Right renal pelvis (tissue), 4 donors: ENCODE data around the gene ZNF22. TPM values are rescaled to one million over a fixed set of nuclear protein-coding genes. Genes with fewer than 3 reads are reported as not detected.

Source experiments
- DNase-seq, 4 donors: peaks; one replicate each; pipeline ENCODE4 v3.0.0-alpha.2; 2013; ENCODE audit warnings: low read depth in 4 of 4, low spot score in 3 of 4, missing footprints in 1 of 4
- polyA plus RNA-seq, 4 donors: library from polyadenylated mRNA; unstranded; fragments of 120-200 nt; gene quantifications; one replicate each; pipeline ENCODE4 v1.2.1, GENCODE V29; 2013; ENCODE audit not compliant: insufficient read length in 4 of 4

Gene ZNF22
- 100 to 1,000 TPM in 2 of 4 donors, 10 to 100 TPM in 2; 82.1 to 109 (median 102) TPM for polyA plus RNA-seq

GRCh38 chr10:45000752-45001380, at the start of gene ZNF22:
TSS of gene ZNF22 (plus strand) at chr10:45000923. CDS start at chr10:45003369, 2,446 bp downstream.
- DNase-seq, result peak; percentile 72 to 77 (median 74)

- DNase-seq, result no peak
These were observed 49.0 kb upstream of the ZNF22 start for GRCh38 chr10:44951576-44952226.

GRCh38 chr10:44952779-44953231, 47.9 kb upstream of the ZNF22 start:
- DNase-seq, result no peak

GRCh38 chr10:44954042-44954441, 46.7 kb upstream of the ZNF22 start:
- no peak for DNase-seq

GRCh38 chr10:44954962-44955361, 45.8 kb upstream of the ZNF22 start:
- DNase-seq, result no peak

- DNase-seq, result no peak
These were observed 45.2 kb upstream of the ZNF22 start for GRCh38 chr10:44955413-44956070.

- DNase-seq, result no peak
These were observed 44.5 kb upstream of the ZNF22 start for GRCh38 chr10:44956226-44956625.

GRCh38 chr10:44956717-44957706, 43.7 kb upstream of the ZNF22 start:
- DNase-seq, result no peak

GRCh38 chr10:44958196-44958897, 42.4 kb upstream of the ZNF22 start:
- no peak for DNase-seq

GRCh38 chr10:44958898-44959246, 41.9 kb upstream of the ZNF22 start:
- no peak for DNase-seq

GRCh38 chr10:44959247-44960087, 41.3 kb upstream of the ZNF22 start, which contains the start of gene RASSF4:
TSS of gene RASSF4 (plus strand) at chr10:44959802. CDS start at chr10:44970203, 10,401 bp downstream.
- DNase-seq, result peak; percentile 58 to 71 (median 70)

GRCh38 chr10:44960088-44960460, 40.6 kb upstream of the ZNF22 start:
- no peak for DNase-seq

GRCh38 chr10:44960482-44961229, 40.1 kb upstream of the ZNF22 start:
- no peak for DNase-seq

- DNase-seq, result no peak
These were observed 39.5 kb upstream of the ZNF22 start for GRCh38 chr10:44961230-44961571.

GRCh38 chr10:44961931-44962750, 38.6 kb upstream of the ZNF22 start:
- DNase-seq, result no peak

GRCh38 chr10:44962870-44963738, 37.6 kb upstream of the ZNF22 start:
- no peak for DNase-seq
